ENCODE data around the gene NRXN3.

The NRXN3 gene

DNA sequence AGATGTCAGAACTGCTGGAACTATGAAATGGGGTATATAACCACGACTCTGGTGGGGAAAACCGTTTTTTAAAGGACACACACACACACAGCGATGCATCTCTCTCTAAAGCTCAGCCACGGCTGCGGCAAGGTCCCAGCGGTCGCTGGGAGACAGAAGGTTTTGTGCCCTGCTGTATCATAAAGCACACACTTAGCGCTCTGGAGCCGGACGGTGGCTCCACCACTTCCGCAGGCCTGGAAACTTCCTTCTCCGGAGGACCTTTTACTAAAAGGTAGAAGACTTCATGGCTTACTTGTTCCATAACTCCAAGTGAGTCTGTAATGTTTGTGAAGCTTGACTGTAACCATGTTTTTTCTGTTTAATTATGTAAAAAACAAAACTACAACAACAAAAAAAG lies 1691.9 kb downstream of the NRXN3 start:
- in situ Hi-C loops (cut with MboI; ENCODE audit: low sequenced_read_pairs): no loop called here

DNA sequence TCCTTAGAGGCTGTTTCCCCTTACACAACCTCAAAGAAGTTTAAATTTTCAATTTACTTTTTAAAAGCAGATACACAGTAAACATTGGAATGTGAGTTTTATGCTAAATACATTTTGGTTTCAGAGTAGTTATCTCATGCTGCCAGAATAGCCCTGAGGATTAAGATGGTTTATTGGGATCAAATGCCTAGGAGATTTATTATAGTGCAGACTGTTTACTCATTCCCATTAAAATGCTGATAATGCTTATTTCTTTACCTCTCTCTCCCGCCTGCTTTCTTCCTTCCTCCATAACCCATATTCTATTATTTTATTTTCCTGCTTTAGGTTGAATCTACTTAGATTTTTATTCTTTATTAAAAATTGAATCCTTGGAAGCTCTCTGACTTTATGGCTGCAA lies 1701.0 kb downstream of the NRXN3 start:
- in situ Hi-C loops (cut with MboI; ENCODE audit: low sequenced_read_pairs): no loop called here

- in situ Hi-C loops (cut with MboI; ENCODE audit: low sequenced_read_pairs): no loop called here
These were observed 1708.1 kb downstream of the NRXN3 start for GRCh38 chr14:79878229-79878628.

- in situ Hi-C loops (cut with MboI; ENCODE audit: low sequenced_read_pairs): no loop called here
These were observed 1708.6 kb downstream of the NRXN3 start for GRCh38 chr14:79878785-79879184.

- in situ Hi-C loops (cut with MboI; ENCODE audit: low sequenced_read_pairs): no loop called here
These were observed 1711.1 kb downstream of the NRXN3 start for GRCh38 chr14:79881299-79881698.

- in situ Hi-C loops (cut with MboI; ENCODE audit: low sequenced_read_pairs): no loop called here
These were observed 1720.4 kb downstream of the NRXN3 start for GRCh38 chr14:79890527-79890926.

GRCh38 chr14:79896009-79896408 lies 1725.8 kb downstream of the NRXN3 start:
- in situ Hi-C loops (cut with MboI; ENCODE audit: low sequenced_read_pairs): no loop called here

DNA sequence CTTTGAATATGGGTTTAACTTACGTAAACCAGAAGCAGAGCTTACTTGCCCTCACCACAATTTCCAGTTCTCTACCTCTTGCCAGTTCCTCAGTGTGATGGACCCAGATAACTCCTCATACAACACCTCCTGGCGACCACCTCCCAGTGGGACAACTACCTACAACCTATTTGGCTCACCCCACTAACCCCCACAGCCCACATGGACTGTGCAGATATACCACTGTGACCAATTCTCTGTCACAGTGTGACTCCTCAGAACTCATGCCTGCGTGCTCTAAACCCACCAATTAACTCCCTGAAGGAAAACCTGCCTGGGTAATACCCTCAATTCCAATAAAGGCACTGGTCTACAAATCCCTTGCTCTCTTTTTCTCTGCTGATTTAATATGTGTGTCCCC lies 1729.4 kb downstream of the NRXN3 start:
- in situ Hi-C loops (cut with MboI; ENCODE audit: low sequenced_read_pairs): no loop called here

DNA sequence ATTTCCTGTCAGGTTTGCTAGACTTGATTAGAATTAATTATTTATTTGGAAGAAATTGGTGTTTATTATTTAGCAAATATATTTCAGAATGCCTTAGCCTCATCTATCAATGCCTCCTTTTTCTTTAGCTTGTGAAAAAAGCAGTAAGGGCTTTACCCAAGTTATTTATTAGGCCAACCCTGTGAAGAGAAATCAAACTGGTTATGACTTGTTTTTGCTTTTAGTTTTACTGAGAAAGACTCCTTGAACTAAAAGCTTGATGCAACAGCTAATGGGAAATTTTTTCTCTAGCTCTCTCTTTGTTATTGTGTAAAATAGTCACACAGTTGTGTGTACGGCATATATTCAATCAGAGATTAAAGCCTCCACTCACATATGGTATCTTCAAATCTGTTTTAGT lies 1734.3 kb downstream of the NRXN3 start:
- in situ Hi-C loops (cut with MboI; ENCODE audit: low sequenced_read_pairs): no loop called here

- in situ Hi-C loops (cut with MboI; ENCODE audit: low sequenced_read_pairs): no loop called here
These were observed 1736.8 kb downstream of the NRXN3 start for GRCh38 chr14:79906994-79907393.

DNA sequence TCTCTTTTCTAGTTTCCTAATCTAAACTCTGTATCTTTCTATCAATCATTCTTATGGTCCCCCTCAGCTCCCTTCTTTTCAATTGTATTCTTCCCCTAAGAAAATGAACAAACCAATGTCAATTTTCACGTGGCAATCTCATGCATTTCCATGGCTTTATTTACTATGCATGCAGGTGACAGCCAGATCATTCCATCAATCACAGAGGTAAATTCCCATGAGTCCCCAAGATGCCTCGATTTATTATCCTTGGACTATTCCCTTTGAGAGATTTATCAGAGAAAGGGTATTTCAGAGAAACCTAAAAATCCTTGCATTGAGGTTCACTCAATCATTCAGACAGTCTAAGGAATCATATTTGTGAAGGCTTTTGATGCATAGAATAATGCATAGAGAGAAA lies 1739.9 kb downstream of the NRXN3 start:
- in situ Hi-C loops (cut with MboI; ENCODE audit: low sequenced_read_pairs): no loop called here

DNA sequence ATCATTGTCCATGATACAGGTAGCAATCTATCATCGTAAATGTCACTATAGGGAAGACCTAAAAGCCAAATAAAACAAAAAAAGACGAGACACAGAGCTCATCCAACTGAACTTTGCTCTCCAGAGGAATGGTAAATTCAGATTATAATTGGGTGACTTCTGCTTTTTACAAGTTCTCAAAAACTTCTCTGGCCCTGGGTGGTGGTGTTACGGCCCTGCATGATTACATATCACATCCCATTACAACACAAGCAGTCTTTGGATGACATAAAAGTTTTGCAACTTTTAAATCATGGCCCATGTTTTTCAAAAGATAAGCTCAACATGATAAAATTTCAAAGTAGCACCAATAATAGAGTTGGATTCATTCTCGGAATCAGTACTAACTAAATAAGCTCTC lies 1741.6 kb downstream of the NRXN3 start:
- in situ Hi-C loops (cut with MboI; ENCODE audit: low sequenced_read_pairs): no loop called here

- in situ Hi-C loops (cut with MboI; ENCODE audit: low sequenced_read_pairs): no loop called here
These were observed 1744.4 kb downstream of the NRXN3 start for GRCh38 chr14:79914595-79914994.

DNA sequence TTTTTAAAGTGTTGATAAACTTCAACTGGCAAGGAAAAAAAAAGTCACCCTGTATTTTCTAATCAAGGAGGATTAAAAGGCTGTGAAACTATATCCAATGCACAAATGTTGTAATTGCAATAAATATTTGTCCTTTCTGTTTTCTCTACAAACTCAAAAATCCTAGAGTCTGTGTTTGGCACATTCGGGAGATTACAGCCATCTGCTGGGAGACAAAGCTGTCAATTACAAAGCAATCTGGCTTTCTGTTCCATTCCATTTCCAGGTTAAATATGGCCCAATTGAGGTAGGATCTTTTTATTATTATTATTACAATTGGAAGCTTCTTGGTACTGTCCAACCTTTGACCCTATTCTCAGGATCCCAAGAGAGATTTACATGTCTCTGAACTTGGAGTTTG lies 1745.2 kb downstream of the NRXN3 start:
- in situ Hi-C loops (cut with MboI; ENCODE audit: low sequenced_read_pairs): no loop called here

- in situ Hi-C loops (cut with MboI; ENCODE audit: low sequenced_read_pairs): no loop called here
These were observed 1746.1 kb downstream of the NRXN3 start for GRCh38 chr14:79916281-79916680.

DNA sequence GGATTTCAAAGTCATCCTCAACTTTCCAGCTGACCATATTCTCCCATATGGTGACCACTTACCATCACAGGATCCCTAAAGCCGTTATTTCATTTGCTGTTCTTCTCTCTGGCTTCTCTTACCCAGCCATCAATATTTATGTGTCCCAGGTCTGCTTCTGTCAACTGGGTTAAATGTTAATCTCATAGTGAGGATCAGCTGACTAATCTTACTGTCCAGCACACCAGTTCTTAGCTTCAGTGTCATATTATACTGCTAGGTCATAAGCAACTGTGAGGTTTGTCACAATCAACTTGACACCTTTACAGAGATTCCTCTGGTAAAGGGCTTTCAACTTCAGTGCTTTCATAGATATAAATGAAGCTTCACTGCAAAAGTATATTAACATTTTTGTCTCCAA lies 1746.7 kb downstream of the NRXN3 start:
- in situ Hi-C loops (cut with MboI; ENCODE audit: low sequenced_read_pairs): no loop called here

All from HL-60/S4 (cell line).